ENCODE data around the gene KLHL3.
A peak's percentile ranks its signal among the peaks of the same experiment; 100 is the strongest.

The KLHL3 gene

GRCh38 chr5:137747848-137748247, 12.0 kb upstream of the KLHL3 start:
- DNase-seq (ENCODE audit: low read depth in 2 of 2): no peak

- peak in 1 of 2 donors; percentile 49 for DNase-seq (ENCODE audit: low read depth in 2 of 2)
Measured at GRCh38 chr5:137743031-137743640, 7.2 kb upstream of the KLHL3 start.

GRCh38 chr5:137741718-137742117, 5.8 kb upstream of the KLHL3 start:
- DNase-seq (ENCODE audit: low read depth in 2 of 2): no peak

- no peak for DNase-seq (ENCODE audit: low read depth in 2 of 2)
Measured at GRCh38 chr5:137739737-137740136, 3.8 kb upstream of the KLHL3 start.

DNA sequence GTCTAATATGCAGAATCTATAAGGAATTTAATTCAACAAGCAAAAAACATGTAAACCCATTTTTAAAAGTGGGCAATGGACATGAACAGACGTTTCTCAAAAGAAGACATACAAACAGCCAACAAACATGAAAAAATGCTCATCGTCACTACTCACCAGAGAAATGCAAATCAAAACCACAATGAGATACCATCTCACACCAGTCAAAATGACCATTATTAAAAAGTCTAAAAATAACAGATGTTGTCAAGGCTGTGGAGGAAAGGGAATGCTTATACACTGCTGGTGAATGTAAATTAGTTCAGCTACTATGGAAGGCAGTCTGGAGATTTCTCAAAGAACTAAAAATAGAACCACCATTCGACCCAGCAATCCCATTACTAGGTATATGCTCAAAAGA, 3.1 kb upstream of the KLHL3 start:
- no peak for DNase-seq (ENCODE audit: low read depth in 2 of 2)

DNA sequence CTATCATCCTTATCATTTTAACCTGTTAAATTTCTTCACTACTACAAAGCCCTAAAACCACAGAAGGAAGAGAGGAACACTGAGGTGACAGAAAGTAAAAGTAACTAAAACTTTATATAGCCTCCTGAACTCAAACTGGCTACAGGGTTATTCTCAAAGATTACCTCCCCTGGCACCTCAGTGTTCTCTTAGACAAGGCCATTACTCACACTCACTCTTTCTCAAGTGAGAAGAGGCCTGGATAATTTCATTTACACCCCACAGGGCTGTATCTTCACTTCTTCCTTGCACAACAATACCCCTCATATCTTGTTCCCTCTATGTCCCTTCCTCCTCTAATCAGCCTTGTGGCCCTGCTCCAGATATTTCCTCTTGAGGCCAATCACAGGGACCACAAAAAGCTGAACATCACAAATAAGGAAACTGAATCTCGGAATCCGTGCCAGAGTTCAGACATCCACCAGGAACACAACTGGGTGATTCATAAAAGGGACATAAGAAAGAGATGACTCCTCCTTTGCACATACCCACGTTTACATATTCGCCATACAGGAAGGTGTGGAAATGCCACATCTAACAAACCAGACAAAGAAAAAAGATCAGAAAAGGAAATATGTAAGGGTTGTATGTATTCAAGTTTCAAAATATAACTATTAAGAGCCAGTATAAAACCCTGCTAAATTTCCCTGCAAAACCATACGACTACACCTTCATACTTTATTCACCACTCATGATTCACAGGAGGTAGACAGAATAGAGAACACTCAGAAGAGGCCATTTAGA, 1.7 kb upstream of the KLHL3 start:
- peak in 1 of 2 donors; percentile 21 for DNase-seq (ENCODE audit: low read depth in 2 of 2)

GRCh38 chr5:137736496-137736895, 607 bp upstream of the KLHL3 start:
- no peak for DNase-seq (ENCODE audit: low read depth in 2 of 2)

GRCh38 chr5:137734962-137735554, 831 bp downstream of the KLHL3 start:
- DNase-seq (ENCODE audit: low read depth in 2 of 2): no peak

- no peak for DNase-seq (ENCODE audit: low read depth in 2 of 2)
Measured at GRCh38 chr5:137734331-137734730, 1.6 kb downstream of the KLHL3 start.

GRCh38 chr5:137733922-137734321, 2.0 kb downstream of the KLHL3 start:
- DNase-seq (ENCODE audit: low read depth in 2 of 2): no peak

- DNase-seq (ENCODE audit: low read depth in 2 of 2): no peak
Measured at GRCh38 chr5:137733006-137733405, 2.9 kb downstream of the KLHL3 start.

DNA sequence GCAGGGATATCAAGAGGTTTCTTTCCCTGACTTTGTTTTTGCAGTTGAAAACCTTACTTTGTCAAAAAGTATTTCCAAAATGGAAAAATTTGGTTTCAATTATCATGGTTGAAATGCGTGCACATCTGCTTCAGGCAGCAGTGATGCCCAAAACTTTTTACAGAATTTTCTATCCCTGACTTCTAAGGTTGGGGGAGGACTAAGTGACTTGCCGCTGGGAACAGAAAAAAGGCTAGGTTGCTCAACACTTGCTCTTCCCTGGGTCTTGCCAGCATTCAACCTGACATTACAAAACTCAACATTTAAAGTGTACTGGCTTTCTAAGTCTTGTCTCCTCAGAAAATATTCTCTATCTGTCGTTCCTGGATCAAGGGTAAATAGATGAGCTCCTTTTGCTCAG, 4.7 kb downstream of the KLHL3 start:
- no peak for DNase-seq (ENCODE audit: low read depth in 2 of 2)

DNA sequence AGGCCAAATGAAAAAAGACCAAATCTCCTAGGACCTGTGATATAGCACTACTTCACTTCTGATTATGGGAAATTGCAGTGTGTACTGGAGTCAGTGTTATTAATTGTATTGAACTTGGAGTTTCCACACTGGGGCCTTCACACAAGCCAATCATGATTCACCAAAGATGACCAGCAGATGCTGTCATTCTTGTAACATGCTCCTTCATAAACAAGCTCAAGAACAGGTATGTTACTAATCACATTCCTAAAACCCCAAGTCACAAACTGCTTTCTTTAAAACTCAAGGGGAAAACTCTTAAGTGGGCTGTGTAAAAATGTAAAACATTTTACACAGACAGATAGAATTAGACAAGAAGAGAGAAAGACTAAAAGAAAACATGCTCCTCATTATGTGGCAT, 5.6 kb downstream of the KLHL3 start:
- no peak for DNase-seq (ENCODE audit: low read depth in 2 of 2)

DNA sequence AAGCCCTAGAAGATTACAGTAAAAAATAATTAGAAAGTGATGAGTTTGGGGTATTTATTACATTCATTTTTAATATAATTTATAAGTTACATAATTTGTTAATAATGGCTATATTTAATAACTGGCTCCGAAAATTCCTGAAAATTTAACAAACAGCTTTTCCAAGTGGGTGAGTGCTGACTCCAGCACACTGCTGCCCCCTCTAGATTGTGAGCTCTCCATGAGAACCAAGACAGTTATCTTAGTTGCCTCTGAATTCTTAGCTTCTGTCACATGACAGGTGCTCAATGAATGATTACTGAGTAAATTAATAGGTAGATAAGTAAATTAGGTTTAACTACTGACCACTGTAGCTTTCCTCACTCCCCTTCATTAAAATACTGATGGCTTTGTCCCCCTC, 7.8 kb downstream of the KLHL3 start:
- no peak for DNase-seq (ENCODE audit: low read depth in 2 of 2)

- DNase-seq (ENCODE audit: low read depth in 2 of 2): no peak
Measured at GRCh38 chr5:137727623-137728022, 8.3 kb downstream of the KLHL3 start.

GRCh38 chr5:137724251-137724650, 11.6 kb downstream of the KLHL3 start:
- no peak for DNase-seq (ENCODE audit: low read depth in 2 of 2)

- DNase-seq (ENCODE audit: low read depth in 2 of 2): no peak
Measured at GRCh38 chr5:137718611-137719010, 17.3 kb downstream of the KLHL3 start.

- DNase-seq (ENCODE audit: low read depth in 2 of 2): no peak
Measured at GRCh38 chr5:137716337-137716736, 19.6 kb downstream of the KLHL3 start.

- no peak for DNase-seq (ENCODE audit: low read depth in 2 of 2)
Measured at GRCh38 chr5:137715456-137715855, 20.4 kb downstream of the KLHL3 start.

DNA sequence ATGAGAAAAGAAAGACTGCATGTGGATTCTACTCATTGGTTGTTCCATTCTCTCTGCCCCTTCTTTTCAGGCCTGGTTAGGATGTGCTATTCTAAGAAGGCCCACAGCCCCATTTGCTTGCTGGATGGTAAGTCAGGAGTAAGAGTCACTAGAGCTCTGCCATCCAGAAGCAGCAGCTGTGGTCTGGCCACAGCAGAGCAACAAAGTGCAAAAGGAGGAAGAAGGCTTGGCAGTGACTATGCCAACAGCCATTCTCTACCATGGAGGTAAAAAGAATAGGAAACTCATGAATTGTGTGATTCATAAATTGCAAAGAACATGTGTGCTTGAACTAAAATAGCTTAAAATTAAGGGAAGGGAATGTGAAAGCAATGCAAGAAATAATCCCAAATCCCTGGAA, 20.9 kb downstream of the KLHL3 start:
- DNase-seq (ENCODE audit: low read depth in 2 of 2): no peak

DNA sequence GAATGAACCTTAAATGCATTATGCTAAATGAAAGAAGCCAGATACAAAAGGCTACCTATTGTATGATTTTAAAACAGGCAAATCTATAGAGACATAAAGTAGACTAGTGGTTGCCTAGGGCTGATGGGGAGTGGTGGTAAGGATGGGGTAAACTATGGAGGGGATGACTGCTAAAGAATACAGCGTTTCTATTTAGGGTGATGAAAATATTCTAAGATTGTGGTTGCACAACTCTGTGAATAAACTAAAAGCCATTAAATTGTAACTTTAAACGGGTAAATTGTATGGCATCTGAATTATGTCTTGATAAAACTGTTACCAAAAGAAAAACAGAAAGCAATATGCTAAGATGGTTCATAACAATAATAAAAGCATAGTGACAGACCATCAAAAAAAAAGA, 21.4 kb downstream of the KLHL3 start:
- no peak for DNase-seq (ENCODE audit: low read depth in 2 of 2)

- DNase-seq (ENCODE audit: low read depth in 2 of 2): no peak
Measured at GRCh38 chr5:137712139-137712667, 23.7 kb downstream of the KLHL3 start.

GRCh38 chr5:137710086-137710485, 25.8 kb downstream of the KLHL3 start:
- no peak for DNase-seq (ENCODE audit: low read depth in 2 of 2)
